ENCODE data around the gene SRSF2. TPM values are rescaled to one million over a fixed set of nuclear protein-coding genes. Genes with fewer than 3 reads are reported as not detected.

Gene SRSF2
- total and polyA plus RNA-seq, 9 of the 15 experiments (the other 6 are each of a cell fraction or from before 2014, with no cell fraction given): 161 to 583 (median 393) TPM

DNA sequence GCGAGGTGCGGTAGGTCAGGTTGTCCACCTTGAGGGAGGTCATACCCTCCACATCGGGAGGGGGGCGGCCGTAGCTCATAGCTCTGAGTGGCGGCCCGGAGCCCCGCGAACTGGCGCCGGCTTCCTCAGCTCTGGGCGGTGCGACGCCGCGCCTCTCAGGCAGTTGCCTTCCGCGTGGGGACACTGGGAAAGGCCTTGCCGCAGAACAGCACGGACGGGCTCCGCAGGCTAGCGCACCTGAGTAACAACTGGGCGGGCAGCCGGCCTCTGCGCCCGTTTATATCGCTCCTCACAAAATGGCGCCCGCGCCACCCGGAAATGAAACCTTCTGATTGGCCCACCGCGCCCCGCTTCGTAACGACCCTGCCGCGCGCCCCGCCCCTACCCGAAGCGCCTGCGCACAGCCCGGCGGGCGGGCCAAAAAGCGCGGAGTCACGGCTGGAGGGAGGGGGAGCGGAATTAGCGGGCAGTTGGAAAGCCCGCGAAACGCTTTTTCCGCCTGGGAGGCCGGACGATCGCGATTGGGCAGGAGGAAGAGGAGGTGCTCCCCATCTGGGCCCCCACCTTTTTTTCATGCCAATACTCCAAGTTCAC lies at the start of gene SRSF2 (continued):
- TF ChIP-seq NCOA1 (IDR thresholded peaks at IDR 0.05; ENCODE audit: low read depth) (0 out of 2 replicates have a peak, but pooled peaks have one; percentile 56), ZNF274 (IDR thresholded peaks at IDR 0.05; ENCODE audit: borderline replicate concordance, low read depth, low read length) (no peak), CEBPG (CRISPR knock-in tag; IDR thresholded peaks at IDR 0.05) (no peak; the same call in 1 of the 2 replicates), CEBPG (tag; conservative IDR thresholded peaks at IDR 0.05 in 1 of 2, IDR thresholded peaks at IDR 0.05 in 1 of 2) (no peak), ZBTB8A (IDR thresholded peaks at IDR 0.05; ENCODE audit: partially characterized antibody) (no peak), TAL1 (IDR thresholded peaks at IDR 0.05) (no peak), ASH1L (IDR thresholded peaks at IDR 0.05; ENCODE audit: borderline replicate concordance, low read depth, partially characterized antibody) (no peak), ESRRB (CRISPR knock-in tag; IDR thresholded peaks at IDR 0.05; ENCODE audit: borderline replicate concordance) (no peak), MEF2A (IDR thresholded peaks at IDR 0.05; ENCODE audit: control insufficient read depth, low read depth, low read length) (no peak), RAD21 (CRISPR knock-in tag; conservative IDR thresholded peaks at IDR 0.05 in 1 of 2, IDR thresholded peaks at IDR 0.05 in 1 of 2) (no peak), RFX1 (IDR thresholded peaks at IDR 0.05) (no peak), TCF7 (IDR thresholded peaks at IDR 0.05; ENCODE audit: borderline replicate concordance) (no peak; the same call in 1 of the 2 replicates), ZNF146 (CRISPR knock-in tag; IDR thresholded peaks at IDR 0.05; ENCODE audit: unreplicated experiment) (no peak), ZFPM2 (CRISPR knock-in tag; IDR thresholded peaks at IDR 0.05) (0 out of 2 replicates have a peak, but pooled peaks have one; percentile 81)
- TF ChIP-seq, protein P1, sequence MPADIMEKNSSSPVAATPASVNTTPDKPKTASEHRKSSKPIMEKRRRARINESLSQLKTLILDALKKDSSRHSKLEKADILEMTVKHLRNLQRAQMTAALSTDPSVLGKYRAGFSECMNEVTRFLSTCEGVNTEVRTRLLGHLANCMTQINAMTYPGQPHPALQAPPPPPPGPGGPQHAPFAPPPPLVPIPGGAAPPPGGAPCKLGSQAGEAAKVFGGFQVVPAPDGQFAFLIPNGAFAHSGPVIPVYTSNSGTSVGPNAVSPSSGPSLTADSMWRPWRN (IDR thresholded peaks at IDR 0.05; ENCODE audit: low read depth): no peak; the same call in 1 of the 2 replicates
- TF ChIP-seq, protein P2, sequence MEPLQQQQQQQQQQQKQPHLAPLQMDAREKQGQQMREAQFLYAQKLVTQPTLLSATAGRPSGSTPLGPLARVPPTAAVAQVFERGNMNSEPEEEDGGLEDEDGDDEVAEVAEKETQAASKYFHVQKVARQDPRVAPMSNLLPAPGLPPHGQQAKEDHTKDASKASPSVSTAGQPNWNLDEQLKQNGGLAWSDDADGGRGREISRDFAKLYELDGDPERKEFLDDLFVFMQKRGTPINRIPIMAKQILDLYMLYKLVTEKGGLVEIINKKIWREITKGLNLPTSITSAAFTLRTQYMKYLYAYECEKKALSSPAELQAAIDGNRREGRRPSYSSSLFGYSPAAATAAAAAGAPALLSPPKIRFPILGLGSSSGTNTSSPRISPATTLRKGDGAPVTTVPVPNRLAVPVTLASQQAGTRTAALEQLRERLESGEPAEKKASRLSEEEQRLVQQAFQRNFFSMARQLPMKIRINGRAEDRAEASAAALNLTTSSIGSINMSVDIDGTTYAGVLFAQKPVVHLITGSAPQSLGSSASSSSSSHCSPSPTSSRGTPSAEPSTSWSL (CRISPR knock-in tag; IDR thresholded peaks at IDR 0.05; ENCODE audit: borderline replicate concordance): no peak
- TF ChIP-seq, protein P3, sequence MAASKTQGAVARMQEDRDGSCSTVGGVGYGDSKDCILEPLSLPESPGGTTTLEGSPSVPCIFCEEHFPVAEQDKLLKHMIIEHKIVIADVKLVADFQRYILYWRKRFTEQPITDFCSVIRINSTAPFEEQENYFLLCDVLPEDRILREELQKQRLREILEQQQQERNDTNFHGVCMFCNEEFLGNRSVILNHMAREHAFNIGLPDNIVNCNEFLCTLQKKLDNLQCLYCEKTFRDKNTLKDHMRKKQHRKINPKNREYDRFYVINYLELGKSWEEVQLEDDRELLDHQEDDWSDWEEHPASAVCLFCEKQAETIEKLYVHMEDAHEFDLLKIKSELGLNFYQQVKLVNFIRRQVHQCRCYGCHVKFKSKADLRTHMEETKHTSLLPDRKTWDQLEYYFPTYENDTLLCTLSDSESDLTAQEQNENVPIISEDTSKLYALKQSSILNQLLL (CRISPR knock-in tag; IDR thresholded peaks at IDR 0.05; ENCODE audit: borderline replicate concordance): no peak
- TF ChIP-seq, protein P4, sequence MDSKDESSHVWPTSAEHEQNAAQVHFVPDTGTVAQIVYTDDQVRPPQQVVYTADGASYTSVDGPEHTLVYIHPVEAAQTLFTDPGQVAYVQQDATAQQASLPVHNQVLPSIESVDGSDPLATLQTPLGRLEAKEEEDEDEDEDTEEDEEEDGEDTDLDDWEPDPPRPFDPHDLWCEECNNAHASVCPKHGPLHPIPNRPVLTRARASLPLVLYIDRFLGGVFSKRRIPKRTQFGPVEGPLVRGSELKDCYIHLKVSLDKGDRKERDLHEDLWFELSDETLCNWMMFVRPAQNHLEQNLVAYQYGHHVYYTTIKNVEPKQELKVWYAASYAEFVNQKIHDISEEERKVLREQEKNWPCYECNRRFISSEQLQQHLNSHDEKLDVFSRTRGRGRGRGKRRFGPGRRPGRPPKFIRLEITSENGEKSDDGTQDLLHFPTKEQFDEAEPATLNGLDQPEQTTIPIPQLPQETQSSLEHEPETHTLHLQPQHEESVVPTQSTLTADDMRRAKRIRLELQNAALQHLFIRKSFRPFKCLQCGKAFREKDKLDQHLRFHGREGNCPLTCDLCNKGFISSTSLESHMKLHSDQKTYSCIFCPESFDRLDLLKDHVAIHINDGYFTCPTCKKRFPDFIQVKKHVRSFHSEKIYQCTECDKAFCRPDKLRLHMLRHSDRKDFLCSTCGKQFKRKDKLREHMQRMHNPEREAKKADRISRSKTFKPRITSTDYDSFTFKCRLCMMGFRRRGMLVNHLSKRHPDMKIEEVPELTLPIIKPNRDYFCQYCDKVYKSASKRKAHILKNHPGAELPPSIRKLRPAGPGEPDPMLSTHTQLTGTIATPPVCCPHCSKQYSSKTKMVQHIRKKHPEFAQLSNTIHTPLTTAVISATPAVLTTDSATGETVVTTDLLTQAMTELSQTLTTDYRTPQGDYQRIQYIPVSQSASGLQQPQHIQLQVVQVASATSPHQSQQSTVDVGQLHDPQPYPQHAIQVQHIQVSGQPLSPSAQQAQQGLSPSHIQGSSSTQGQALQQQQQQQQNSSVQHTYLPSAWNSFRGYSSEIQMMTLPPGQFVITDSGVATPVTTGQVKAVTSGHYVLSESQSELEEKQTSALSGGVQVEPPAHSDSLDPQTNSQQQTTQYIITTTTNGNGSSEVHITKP (IDR thresholded peaks at IDR 0.05; ENCODE audit: partially characterized antibody): no peak

Measured in K562 (cell line).